ENCODE measurements around the gene ZDHHC9.

The ZDHHC9 gene

GRCh38 chrX:129779086-129779672 lies 64.5 kb downstream of the ZDHHC9 start:
- Histone ChIP-seq H3K9ac (no peak overlapping the region), H3K27ac (no peak overlapping the region), H3K4me3 (ENCODE audit: low read depth, low read length) (no peak overlapping the region), H3K27me3 (ENCODE audit: control insufficient read depth, insufficient read depth, low read length) (no peaks in the 10 kb centered on the region), H3K4me1 (no peaks in the 10 kb centered on the region), H2AFZ (no peak overlapping the region), H3K4me2 (ENCODE audit: low read length) (no peak overlapping the region), H3K36me3 (ENCODE audit: control insufficient read depth, insufficient read depth, low read length) (no peaks in the 10 kb centered on the region), H3K79me2 (no peaks in the 10 kb centered on the region), H3K9me3 (ENCODE audit: control insufficient read depth, low read length) (no peaks in the 10 kb centered on the region)
- no peak for TF ChIP-seq CTCF (IDR thresholded peaks at IDR 0.05)

GRCh38 chrX:129777218-129778030 lies 66.3 kb downstream of the ZDHHC9 start:
- no peaks in the 10 kb centered on the region for H3K27me3 ChIP-seq (ENCODE audit: control insufficient read depth, insufficient read depth, low read length)
- no peak for TF ChIP-seq CTCF (IDR thresholded peaks at IDR 0.05)
- H3K4me1 ChIP-seq: no peaks in the 10 kb centered on the region
- H3K9me3 ChIP-seq (ENCODE audit: control insufficient read depth, low read length): no peaks in the 10 kb centered on the region
- H3K36me3 ChIP-seq (ENCODE audit: control insufficient read depth, insufficient read depth, low read length): no peaks in the 10 kb centered on the region
- H3K4me2 ChIP-seq (ENCODE audit: low read length): no peak overlapping the region
- no peak overlapping the region for H3K4me3 ChIP-seq (ENCODE audit: low read depth, low read length)
- no peak overlapping the region for H3K27ac ChIP-seq
- H3K9ac ChIP-seq: no peak overlapping the region
- no peak overlapping the region for H2AFZ ChIP-seq
- no peaks in the 10 kb centered on the region for H3K79me2 ChIP-seq

- H3K79me2 ChIP-seq: no peaks in the 10 kb centered on the region
- no peaks in the 10 kb centered on the region for H3K27me3 ChIP-seq (ENCODE audit: control insufficient read depth, insufficient read depth, low read length)
- no peak overlapping the region for H3K4me3 ChIP-seq (ENCODE audit: low read depth, low read length)
- peak overlapping the region; percentile 26 for H3K4me2 ChIP-seq (ENCODE audit: low read length)
- no peaks in the 10 kb centered on the region for H3K9me3 ChIP-seq (ENCODE audit: control insufficient read depth, low read length)
- H3K27ac ChIP-seq: no peak overlapping the region
- H2AFZ ChIP-seq: peak overlapping the region; percentile 17
- TF ChIP-seq CTCF (IDR thresholded peaks at IDR 0.05): no peak
- no peaks in the 10 kb centered on the region for H3K4me1 ChIP-seq
- no peak overlapping the region for H3K9ac ChIP-seq
- no peaks in the 10 kb centered on the region for H3K36me3 ChIP-seq (ENCODE audit: control insufficient read depth, insufficient read depth, low read length)
Observed at GRCh38 chrX:129773649-129774458, 69.8 kb downstream of the ZDHHC9 start.

- Histone ChIP-seq H3K79me2 (no peaks in the 10 kb centered on the region), H3K9me3 (ENCODE audit: control insufficient read depth, low read length) (no peaks in the 10 kb centered on the region), H3K27ac (no peak overlapping the region), H3K9ac (no peak overlapping the region), H3K27me3 (ENCODE audit: control insufficient read depth, insufficient read depth, low read length) (no peaks in the 10 kb centered on the region), H3K4me2 (ENCODE audit: low read length) (no peak overlapping the region), H3K4me1 (no peaks in the 10 kb centered on the region), H3K4me3 (ENCODE audit: low read depth, low read length) (no peak overlapping the region), H3K36me3 (ENCODE audit: control insufficient read depth, insufficient read depth, low read length) (no peaks in the 10 kb centered on the region), H2AFZ (no peak overlapping the region)
- no peak for TF ChIP-seq CTCF (IDR thresholded peaks at IDR 0.05)
Observed at GRCh38 chrX:129772796-129773431, 70.8 kb downstream of the ZDHHC9 start.

Data from parathyroid adenoma (tissue), 2 donors.